Caco-2 (cell line): ENCODE measurements around the gene UGP2. TPM values are rescaled to one million over a fixed set of nuclear protein-coding genes. Genes with fewer than 3 reads are reported as not detected.

ENCODE experiments used
- BruUV-seq: library from RNA; stranded (reverse); fragments of 400-500 nt; replicated peaks from 2 replicates; lab custom pipeline; 2021; lab: Mats Ljungman, UMichigan
- CTCF ChIA-PET: fragments of 300-600 bp; sonication (Branson Sonifier 250); formaldehyde crosslinking; loops from one replicate; lab custom pipeline; 2022; ENCODE audit warnings: antibody characterized with exemption; lab: Charles Lee
- POLR2A ChIA-PET: fragments of 300-600 bp; sonication (Branson Sonifier 250); formaldehyde crosslinking; loops from one replicate; lab custom pipeline; 2022; ENCODE audit warnings: antibody characterized with exemption; lab: Charles Lee
- DNase-seq, 2 experiments: peaks; one replicate each; pipeline versions ENCODE4 v3.0.0 to v3.0.0-alpha.2; 2020 to 2022
- H3K27me3 ChIP-seq: replicated peaks from 2 replicates; pipeline ENCODE4 v1.6.0; 2011; ENCODE audit warnings: low read length; ENCODE audit not compliant: control insufficient read depth, insufficient read depth
- H3K36me3 ChIP-seq: 2 replicates; pipeline ENCODE4 v1.5.1; 2011; ENCODE audit warnings: low read length; ENCODE audit not compliant: control insufficient read depth, insufficient read depth
- H3K4me1 ChIP-seq: fragments of 250-450 bp; sonication (Bioruptor Pico); 2 replicates; pipeline ENCODE4 v1.5.1; 2020; ENCODE audit warnings: mild to moderate bottlenecking
- H3K4me3 ChIP-seq: 2 replicates; pipeline ENCODE4 v1.5.1; 2011; ENCODE audit warnings: low read depth, mild to moderate bottlenecking, control low read depth, low read length
- H3K9me3 ChIP-seq: fragments of 250-450 bp; sonication (Bioruptor Pico); 2 replicates; pipeline ENCODE4 v1.5.1; 2020; ENCODE audit warnings: mild to moderate bottlenecking, moderate library complexity
- H3K27ac Mint-ChIP-seq: one replicate; pipeline ENCODE4 v1.8.0; 2022; ENCODE audit warnings: mixed read lengths; ENCODE audit not compliant: unreplicated experiment
- H3K27me3 Mint-ChIP-seq: one replicate; pipeline ENCODE4 v1.8.0; 2022; ENCODE audit warnings: mixed read lengths; ENCODE audit not compliant: insufficient read depth, unreplicated experiment
- H3K36me3 Mint-ChIP-seq: one replicate; pipeline ENCODE4 v1.8.0; 2022; ENCODE audit warnings: mild to moderate bottlenecking, mixed read lengths; ENCODE audit not compliant: insufficient read depth, unreplicated experiment
- H3K4me1 Mint-ChIP-seq: one replicate; pipeline ENCODE4 v1.8.0; 2022; ENCODE audit warnings: low read depth, mixed read lengths; ENCODE audit not compliant: unreplicated experiment
- H3K4me3 Mint-ChIP-seq: one replicate; pipeline ENCODE4 v1.8.0; 2022; ENCODE audit warnings: mild to moderate bottlenecking, moderate library complexity, mixed read lengths; ENCODE audit not compliant: unreplicated experiment
- H3K9me3 Mint-ChIP-seq: one replicate; pipeline ENCODE4 v1.8.0; 2022; ENCODE audit warnings: mixed read lengths; ENCODE audit not compliant: unreplicated experiment
- CTCF ChIP-seq, 2 experiments: fragments of 200-600 bp in 1 of 2; IDR thresholded peaks; 1 replicate in 1 of 2; 2 replicates in 1 of 2; pipeline versions ENCODE4 v1.5.1 to v1.8.0; 2011 to 2022; ENCODE audit warnings: antibody characterized with exemption in 1 of 2, control low read depth in 1 of 2, inconsistent platforms in 1 of 2, low read depth in 1 of 2, low read length in 1 of 2, mild to moderate bottlenecking in 1 of 2, moderate library complexity in 1 of 2; ENCODE audit not compliant: insufficient read depth in 1 of 2, severe bottlenecking in 1 of 2, unreplicated experiment in 1 of 2
- intact Hi-C: fragments of 100-400 bp; cut with micrococcal nuclease; formaldehyde crosslinking; loops from one replicate; pipeline ENCODE4 v1.10.0; 2022; ENCODE audit not compliant: unreplicated experiment
- total RNA-seq: library from RNA; stranded (reverse); gene quantifications from 2 replicates; pipeline ENCODE4 v1.2.3, GENCODE V29; 2022

The UGP2 gene
- total RNA-seq, 1 experiment from 2014 or later = 307 TPM

DNA sequence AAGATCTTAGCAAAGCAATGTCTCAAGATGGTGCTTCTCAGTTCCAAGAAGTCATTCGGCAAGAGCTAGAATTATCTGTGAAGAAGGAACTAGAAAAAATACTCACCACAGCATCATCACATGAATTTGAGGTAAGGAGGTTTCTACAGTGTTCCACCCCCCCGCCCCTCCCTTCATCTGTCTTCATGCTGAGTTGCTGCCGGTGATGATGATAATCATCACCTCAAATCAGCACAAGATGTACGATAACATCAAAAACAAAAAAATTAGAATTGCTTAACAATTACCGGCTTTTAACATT, 14.6 kb downstream of the UGP2 start:
- Histone ChIP-seq H3K27me3 (no peaks in the 10 kb centered on the region), H3K9me3 (no peaks in the 10 kb centered on the region), H3K4me3 (no peak overlapping the region), H3K36me3 (peaks cover 2% of the 10 kb centered on the region; the same call in 1 of the 2 replicates), H3K4me1 (peaks cover 22% of the 10 kb centered on the region)
- Mint-ChIP-seq H3K4me3 (no peak overlapping the region), H3K27ac (no peak overlapping the region), H3K9me3 (no peaks in the 10 kb centered on the region), H3K4me1 (peaks cover 30% of the 10 kb centered on the region), H3K36me3 (peaks cover 58% of the 10 kb centered on the region), H3K27me3 (no peaks in the 10 kb centered on the region)
- no peak for TF ChIP-seq CTCF (IDR thresholded peaks at IDR 0.05; ENCODE audit: insufficient read depth in 1 of 2, low read depth in 1 of 2, low read length in 1 of 2, severe bottlenecking in 1 of 2, unreplicated experiment in 1 of 2)
- POLR2A ChIA-PET = no interaction called here
- no peak for DNase-seq
- CTCF ChIA-PET = no interaction called here
- BruUV-seq = no TSS peak
- intact Hi-C loops = no loop called here

- no peaks in the 10 kb centered on the region for H3K27me3 Mint-ChIP-seq
- Histone ChIP-seq H3K9me3 (no peaks in the 10 kb centered on the region), H3K4me1 (peaks cover 22% of the 10 kb centered on the region), H3K4me3 (no peak overlapping the region), H3K36me3 (peaks cover 2% of the 10 kb centered on the region; the same call in 1 of the 2 replicates), H3K27me3 (no peaks in the 10 kb centered on the region)
- peaks cover 67% of the 10 kb centered on the region for H3K36me3 Mint-ChIP-seq
- H3K9me3 Mint-ChIP-seq = no peaks in the 10 kb centered on the region
- no peak for DNase-seq
- peaks cover 25% of the 10 kb centered on the region for H3K4me1 Mint-ChIP-seq
- TF ChIP-seq CTCF (IDR thresholded peaks at IDR 0.05; ENCODE audit: insufficient read depth in 1 of 2, low read depth in 1 of 2, low read length in 1 of 2, severe bottlenecking in 1 of 2, unreplicated experiment in 1 of 2) = no peak
- no peak overlapping the region for H3K4me3 Mint-ChIP-seq
- ChIA-PET POLR2A (no interaction called here), CTCF (no interaction called here)
- H3K27ac Mint-ChIP-seq = no peak overlapping the region
- intact Hi-C loops = no loop called here
- no TSS peak for BruUV-seq
Measured at GRCh38 chr2:63858291-63858690, 16.6 kb downstream of the UGP2 start.

DNA sequence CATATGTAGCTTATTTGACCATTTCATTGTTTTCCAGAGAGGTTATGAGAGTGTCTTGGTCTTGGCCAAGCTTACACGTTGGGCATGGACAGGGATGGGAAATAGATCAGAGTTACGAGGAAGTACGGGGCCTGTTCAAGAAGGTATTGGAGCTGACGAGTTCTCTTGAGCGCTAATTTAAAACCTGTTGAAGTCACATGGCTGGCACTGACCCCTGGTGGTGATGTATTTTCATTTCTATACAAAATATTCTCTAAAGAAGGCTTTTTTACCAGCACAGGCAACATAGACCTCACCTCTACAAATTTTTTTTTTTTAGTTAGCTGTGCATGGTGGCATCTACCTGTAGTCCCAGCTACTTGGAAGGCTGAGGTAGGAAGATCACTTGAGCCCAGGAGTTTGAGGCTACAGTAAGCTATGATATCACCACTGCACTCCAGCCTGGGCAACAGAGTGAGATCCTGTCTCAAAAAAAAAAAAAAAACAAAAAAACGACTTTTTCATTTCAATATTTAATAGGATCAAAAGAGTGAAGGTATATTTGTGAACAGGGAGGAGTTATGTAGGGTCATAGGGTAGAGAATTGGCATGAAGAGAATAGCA, 19.6 kb downstream of the UGP2 start:
- DNase-seq = peak; percentile 58 to 71
- intact Hi-C loops = loop anchor here (1.0 to 2.0 kb wide), 6 partner anchors 20 to 273 kb away; partner anchors contain the start of genes MDH1, UGP2 and WDPCP
- peaks cover 2% of the 10 kb centered on the region; the same call in 1 of the 2 replicates for H3K36me3 ChIP-seq
- peak; percentile 58 to 71 for TF ChIP-seq CTCF (IDR thresholded peaks at IDR 0.05; ENCODE audit: insufficient read depth in 1 of 2, low read depth in 1 of 2, low read length in 1 of 2, severe bottlenecking in 1 of 2, unreplicated experiment in 1 of 2)
- H3K9me3 Mint-ChIP-seq = no peaks in the 10 kb centered on the region
- POLR2A ChIA-PET = interaction anchor here (0.5 to 2.1 kb wide), 3 partner anchors 19 to 1366 kb away, joined by 3 to 11 read pairs (median 4); partner anchors contain the start of gene UGP2
- H3K36me3 Mint-ChIP-seq = peaks cover 83% of the 10 kb centered on the region
- peak overlapping the region; percentile 85 for H3K27ac Mint-ChIP-seq
- no peaks in the 10 kb centered on the region for H3K27me3 ChIP-seq
- no peak overlapping the region for H3K4me3 ChIP-seq
- H3K4me1 ChIP-seq = peaks cover 32% of the 10 kb centered on the region
- H3K27me3 Mint-ChIP-seq = no peaks in the 10 kb centered on the region
- no peaks in the 10 kb centered on the region for H3K9me3 ChIP-seq
- CTCF ChIA-PET = interaction anchor here (0.6 to 2.0 kb wide), 12 partner anchors 8 to 782 kb away, joined by 3 to 22 read pairs (median 5); partner anchors contain the start of gene UGP2
- H3K4me3 Mint-ChIP-seq = no peak overlapping the region
- BruUV-seq = no TSS peak
- H3K4me1 Mint-ChIP-seq = peaks cover 38% of the 10 kb centered on the region
